NCI-H1930 (cell line): ENCODE data around the gene UBTF.
A peak's percentile ranks its signal among the peaks of the same experiment; 100 is the strongest.

Experiments
- DNase-seq, 2 experiments: peaks; one replicate each; lab custom pipeline; 2025; lab: John Stamatoyannopoulos, UW

The UBTF gene

GRCh38 chr17:44219616-44220212, at the start of gene UBTF:
TSS of gene UBTF (minus strand) at chr17:44219675. CDS start at chr17:44218229, 1,446 bp downstream.
- peak; percentile 54 to 66 for DNase-seq

- no peak for DNase-seq
These were observed 49.4 kb upstream of the UBTF start for GRCh38 chr17:44268709-44269534.

- no peak for DNase-seq
These were observed 48.5 kb upstream of the UBTF start, which contains the start of gene SLC4A1 for GRCh38 chr17:44267818-44268490. TSS of gene SLC4A1 (minus strand) at chr17:44268135. CDS start at chr17:44262866, 5,269 bp downstream.

GRCh38 chr17:44267165-44267455, 47.6 kb upstream of the UBTF start:
- no peak for DNase-seq

GRCh38 chr17:44266402-44267164, 47.1 kb upstream of the UBTF start:
- DNase-seq, result no peak

GRCh38 chr17:44263345-44263902, 43.9 kb upstream of the UBTF start:
- no peak for DNase-seq

- no peak for DNase-seq
These were observed 43.3 kb upstream of the UBTF start for GRCh38 chr17:44262654-44263225.

GRCh38 chr17:44260296-44260695, 40.8 kb upstream of the UBTF start:
- DNase-seq, result no peak

- no peak for DNase-seq
These were observed 39.4 kb upstream of the UBTF start for GRCh38 chr17:44258811-44259351.

GRCh38 chr17:44257815-44258760, 38.6 kb upstream of the UBTF start:
- no peak for DNase-seq

- no peak for DNase-seq
These were observed 37.2 kb upstream of the UBTF start for GRCh38 chr17:44256671-44257070.

GRCh38 chr17:44255915-44256314, 36.4 kb upstream of the UBTF start:
- DNase-seq, result no peak

GRCh38 chr17:44254361-44255095, 35.1 kb upstream of the UBTF start:
- no peak for DNase-seq

- no peak for DNase-seq
These were observed 33.5 kb upstream of the UBTF start for GRCh38 chr17:44253006-44253405.

- no peak for DNase-seq
These were observed 31.6 kb upstream of the UBTF start for GRCh38 chr17:44251062-44251461.

GRCh38 chr17:44249501-44250246, 30.2 kb upstream of the UBTF start:
- no peak for DNase-seq

- DNase-seq, result no peak
These were observed 28.6 kb upstream of the UBTF start for GRCh38 chr17:44247876-44248736.

GRCh38 chr17:44247440-44247841, 28.0 kb upstream of the UBTF start:
- DNase-seq, result no peak
